ENCODE results near the gene REXO5. TPM values are rescaled to one million over a fixed set of nuclear protein-coding genes. Genes with fewer than 3 reads are reported as not detected.

The REXO5 gene
- total RNA-seq, 1 donor = 6.9 TPM

GRCh38 chr16:20878682-20879147 lies 72.4 kb downstream of the REXO5 start:
- TF ChIP-seq CTCF (IDR thresholded peaks at IDR 0.05; ENCODE audit: insufficient read depth, low read depth, low read length) = no peak
- no peak overlapping the region for H3K4me3 ChIP-seq (ENCODE audit: low read depth, low read length)
- DNase-seq (ENCODE audit: low read depth) = no peak

GRCh38 chr16:20879175-20880040 lies 73.1 kb downstream of the REXO5 start:
- TF ChIP-seq CTCF (IDR thresholded peaks at IDR 0.05; ENCODE audit: insufficient read depth, low read depth, low read length) = no peak
- H3K4me3 ChIP-seq (ENCODE audit: low read depth, low read length) = no peak overlapping the region
- DNase-seq (ENCODE audit: low read depth) = peak; percentile 59

- DNase-seq (ENCODE audit: low read depth) = no peak
- no peak for TF ChIP-seq CTCF (IDR thresholded peaks at IDR 0.05; ENCODE audit: insufficient read depth, low read depth, low read length)
- H3K4me3 ChIP-seq (ENCODE audit: low read depth, low read length) = no peak overlapping the region
Measured at GRCh38 chr16:20880867-20881502, 74.7 kb downstream of the REXO5 start.

- TF ChIP-seq CTCF (IDR thresholded peaks at IDR 0.05; ENCODE audit: insufficient read depth, low read depth, low read length) = no peak
- no peak for DNase-seq (ENCODE audit: low read depth)
- H3K4me3 ChIP-seq (ENCODE audit: low read depth, low read length) = no peak overlapping the region
Measured at GRCh38 chr16:20881503-20881878, 75.2 kb downstream of the REXO5 start.

GRCh38 chr16:20883554-20884239 lies 77.4 kb downstream of the REXO5 start:
- TF ChIP-seq CTCF (IDR thresholded peaks at IDR 0.05; ENCODE audit: insufficient read depth, low read depth, low read length) = no peak
- DNase-seq (ENCODE audit: low read depth) = peak; percentile 82
- no peak overlapping the region for H3K4me3 ChIP-seq (ENCODE audit: low read depth, low read length)

GRCh38 chr16:20884240-20884556 lies 77.9 kb downstream of the REXO5 start:
- no peak for TF ChIP-seq CTCF (IDR thresholded peaks at IDR 0.05; ENCODE audit: insufficient read depth, low read depth, low read length)
- H3K4me3 ChIP-seq (ENCODE audit: low read depth, low read length) = no peak overlapping the region
- peak; percentile 98 for DNase-seq (ENCODE audit: low read depth)

Measured in fibroblast of villous mesenchyme (primary cell).